HG03066 (cell line): ENCODE measurements around the gene ADCY5.
"Not testable (repeated sequence)": the region's sequence is repeated elsewhere in the genome, so short reads cannot be mapped to it uniquely, and the experiment has no call there.

Experiments
- ATAC-seq: cut with Tn5 transposase; IDR thresholded peaks from one replicate; pipeline ENCODE4 v1.9.1; 2021; ENCODE audit warnings: low read depth; ENCODE audit not compliant: unreplicated experiment

The ADCY5 gene

GRCh38 chr3:123448536-123449101 is at the start of gene ADCY5:
ADCY5 (minus strand) TSS chr3:123449090; CDS start chr3:123448545, 545 bp downstream.
- ATAC-seq, result no peak

GRCh38 chr3:123493912-123494311 is 45.0 kb upstream of the ADCY5 start:
- no peak for ATAC-seq

GRCh38 chr3:123491966-123492587 is 43.2 kb upstream of the ADCY5 start:
- no peak for ATAC-seq

- ATAC-seq, result no peak
Observed at GRCh38 chr3:123489400-123490004, 40.6 kb upstream of the ADCY5 start.

GRCh38 chr3:123488645-123489347 is 39.9 kb upstream of the ADCY5 start:
- ATAC-seq, result no peak

- not testable (repeated sequence) for ATAC-seq
Observed at GRCh38 chr3:123487063-123487462, 38.2 kb upstream of the ADCY5 start.

GRCh38 chr3:123486460-123486859 is 37.6 kb upstream of the ADCY5 start:
- ATAC-seq, result no peak

- ATAC-seq, result no peak
Observed at GRCh38 chr3:123485551-123485950, 36.7 kb upstream of the ADCY5 start.

GRCh38 chr3:123483146-123483545 is 34.3 kb upstream of the ADCY5 start:
- ATAC-seq, result no peak

GRCh38 chr3:123481722-123482457 is 33.0 kb upstream of the ADCY5 start:
- ATAC-seq, result no peak

- ATAC-seq, result no peak
Observed at GRCh38 chr3:123481071-123481470, 32.2 kb upstream of the ADCY5 start.

GRCh38 chr3:123480428-123480827 is 31.5 kb upstream of the ADCY5 start:
- no peak for ATAC-seq

GRCh38 chr3:123479891-123480290 is 31.0 kb upstream of the ADCY5 start:
- no peak for ATAC-seq

- ATAC-seq, result no peak
Observed at GRCh38 chr3:123478314-123478713, 29.4 kb upstream of the ADCY5 start.

GRCh38 chr3:123476967-123477750 is 28.3 kb upstream of the ADCY5 start:
- ATAC-seq, result no peak

- ATAC-seq, result no peak
Observed at GRCh38 chr3:123475786-123476185, 26.9 kb upstream of the ADCY5 start.

- no peak for ATAC-seq
Observed at GRCh38 chr3:123471106-123471505, 22.2 kb upstream of the ADCY5 start.

GRCh38 chr3:123469323-123469995 is 20.6 kb upstream of the ADCY5 start:
- no peak for ATAC-seq

GRCh38 chr3:123467046-123467445 is 18.2 kb upstream of the ADCY5 start:
- no peak for ATAC-seq

- ATAC-seq, result no peak
Observed at GRCh38 chr3:123464211-123464610, 15.3 kb upstream of the ADCY5 start.
